ENCODE results near the gene PLSCR2. TPM values are rescaled to one million over a fixed set of nuclear protein-coding genes. Genes with fewer than 3 reads are reported as not detected.
"Not testable (repeated sequence)": the region's sequence is repeated elsewhere in the genome, so short reads cannot be mapped to it uniquely, and the experiment has no call there.

The PLSCR2 gene
- total RNA-seq, 1 donor from 2014 or later, result 0.12 TPM

- no peak for ATAC-seq
Measured at GRCh38 chr3:146485297-146485696, 15.9 kb upstream of the PLSCR2 start.

GRCh38 chr3:146476094-146476740 lies 6.9 kb upstream of the PLSCR2 start:
- no peak for ATAC-seq

GRCh38 chr3:146474976-146475375 lies 5.6 kb upstream of the PLSCR2 start:
- not testable (repeated sequence) for ATAC-seq

- no peak for ATAC-seq
Measured at GRCh38 chr3:146473726-146474125, 4.4 kb upstream of the PLSCR2 start.

GRCh38 chr3:146472611-146473010 lies 3.2 kb upstream of the PLSCR2 start:
- no peak for ATAC-seq

GRCh38 chr3:146471012-146471411 lies 1.7 kb upstream of the PLSCR2 start:
- no peak for ATAC-seq

- no peak for ATAC-seq
Measured at GRCh38 chr3:146470425-146470990, 1.1 kb upstream of the PLSCR2 start.

GRCh38 chr3:146468671-146469149 lies 651 bp downstream of the PLSCR2 start:
- ATAC-seq, result no peak

GRCh38 chr3:146468234-146468633 lies 1.1 kb downstream of the PLSCR2 start:
- no peak for ATAC-seq

GRCh38 chr3:146466604-146467003 lies 2.8 kb downstream of the PLSCR2 start:
- ATAC-seq, result no peak

- no peak for ATAC-seq
Measured at GRCh38 chr3:146465693-146466465, 3.5 kb downstream of the PLSCR2 start.

- ATAC-seq, result no peak
Measured at GRCh38 chr3:146464783-146465182, 4.6 kb downstream of the PLSCR2 start.

GRCh38 chr3:146464005-146464595 lies 5.3 kb downstream of the PLSCR2 start:
- peak; percentile 83 for ATAC-seq

- ATAC-seq, result no peak
Measured at GRCh38 chr3:146454796-146455195, 14.6 kb downstream of the PLSCR2 start.

GRCh38 chr3:146449613-146450012 lies 19.7 kb downstream of the PLSCR2 start:
- ATAC-seq, result no peak

GRCh38 chr3:146449076-146449475 lies 20.3 kb downstream of the PLSCR2 start:
- ATAC-seq, result no peak

- ATAC-seq, result no peak
Measured at GRCh38 chr3:146446026-146446425, 23.3 kb downstream of the PLSCR2 start.

- ATAC-seq, result not testable (repeated sequence)
Measured at GRCh38 chr3:146440310-146440709, 29.1 kb downstream of the PLSCR2 start.

GRCh38 chr3:146432066-146432465 lies 37.3 kb downstream of the PLSCR2 start:
- ATAC-seq, result no peak

- ATAC-seq, result no peak
Measured at GRCh38 chr3:146431240-146431639, 38.1 kb downstream of the PLSCR2 start.

GRCh38 chr3:146425341-146425740 lies 44.0 kb downstream of the PLSCR2 start:
- ATAC-seq, result no peak

GRCh38 chr3:146421819-146422759 lies 47.3 kb downstream of the PLSCR2 start:
- peak; percentile 74 for ATAC-seq

All from esophagus mucosa (tissue), 1 donor.